PC-9 (cell line): Measurements from ENCODE around the gene YWHAQ. TPM values are rescaled to one million over a fixed set of nuclear protein-coding genes. Genes with fewer than 3 reads are reported as not detected.

Experiments
- BruUV-seq: library from RNA; stranded (reverse); fragments of 400-500 nt; replicated peaks from 2 replicates; lab custom pipeline; 2021; lab: Mats Ljungman, UMichigan
- CTCF ChIA-PET: fragments of 300-600 bp; sonication (Branson Sonifier 250); formaldehyde crosslinking; loops from one replicate; lab custom pipeline; 2022; ENCODE audit warnings: antibody characterized with exemption; lab: Charles Lee
- POLR2A ChIA-PET: fragments of 300-600 bp; sonication (Branson Sonifier 250); formaldehyde crosslinking; loops from one replicate; lab custom pipeline; 2022; ENCODE audit warnings: antibody characterized with exemption; ENCODE audit not compliant: unreplicated experiment; lab: Charles Lee
- DNase-seq, 2 experiments: peaks; one replicate each; pipeline versions ENCODE4 v3.0.0 to v3.0.0-alpha.2; 2015 to 2022; ENCODE audit warnings: mixed read lengths in 1 of 2
- H2AFZ ChIP-seq: fragments of 200-600 bp; sonication (generic); 2 replicates; pipeline ENCODE4 v1.8.1; 2017; ENCODE audit warnings: antibody characterized with exemption
- H3F3A ChIP-seq: fragments of 200-600 bp; sonication (generic); 2 replicates; pipeline ENCODE4 v1.8.1; 2017; ENCODE audit warnings: antibody characterized with exemption, mild to moderate bottlenecking, low read depth; ENCODE audit not compliant: insufficient read depth
- H3K27ac ChIP-seq: fragments of 200-600 bp; sonication (generic); 2 replicates; pipeline ENCODE4 v1.6.1; 2016; ENCODE audit warnings: mixed run types
- H3K27me3 ChIP-seq: fragments of 200-600 bp; sonication (generic); 2 replicates; pipeline ENCODE4 v1.6.1; 2016; ENCODE audit warnings: low read depth, mixed run types; ENCODE audit not compliant: insufficient read depth
- H3K36me3 ChIP-seq: fragments of 200-600 bp; sonication (generic); 2 replicates; pipeline ENCODE4 v1.6.1; 2016; ENCODE audit warnings: low read depth, mixed run types
- H3K4me1 ChIP-seq: fragments of 200-600 bp; sonication (generic); replicated peaks from 2 replicates; pipeline ENCODE4 v1.6.1; 2016; ENCODE audit warnings: mixed run types; ENCODE audit not compliant: insufficient read depth
- H3K4me2 ChIP-seq: fragments of 200-600 bp; sonication (generic); 2 replicates; pipeline ENCODE4 v1.6.1; 2017; ENCODE audit warnings: mixed run types
- H3K4me3 ChIP-seq: fragments of 200-600 bp; sonication (generic); 2 replicates; pipeline ENCODE4 v1.6.1; 2016; ENCODE audit warnings: mixed run types
- H3K79me2 ChIP-seq: fragments of 200-600 bp; sonication (generic); 2 replicates; pipeline ENCODE4 v1.6.1; 2017; ENCODE audit warnings: low read depth, mixed run types
- H3K9me2 ChIP-seq: fragments of 200-600 bp; sonication (generic); 2 replicates; pipeline ENCODE4 v1.8.1; 2017; ENCODE audit warnings: mild to moderate bottlenecking; ENCODE audit not compliant: insufficient read depth
- H3K9me3 ChIP-seq: fragments of 200-600 bp; sonication (generic); 2 replicates; pipeline ENCODE4 v1.8.1; 2016; ENCODE audit warnings: low read depth; ENCODE audit not compliant: insufficient read depth
- H4K20me1 ChIP-seq: fragments of 200-600 bp; sonication (generic); 2 replicates; pipeline ENCODE4 v1.8.1; 2017; ENCODE audit not compliant: insufficient read depth
- CTCF ChIP-seq: fragments of 200-600 bp; sonication (generic); conservative IDR thresholded peaks from 2 replicates; pipeline ENCODE4 v1.6.1; 2017; ENCODE audit warnings: mixed run types, antibody characterized with exemption, mild to moderate bottlenecking, moderate library complexity
- EZH2 ChIP-seq: fragments of 200-600 bp; sonication (generic); IDR thresholded peaks from 2 replicates; pipeline ENCODE4 v1.8.0; 2017; ENCODE audit warnings: antibody characterized with exemption, low read depth
- intact Hi-C: fragments of 100-400 bp; cut with micrococcal nuclease; formaldehyde crosslinking; loops from one replicate; pipeline ENCODE4 v1.10.0; 2022; ENCODE audit not compliant: unreplicated experiment
- total RNA-seq: library from RNA; stranded (reverse); gene quantifications from 2 replicates; pipeline ENCODE4 v1.2.3, GENCODE V29; 2021

Gene YWHAQ
- total RNA-seq, 1 experiment from 2014 or later, result 353 TPM

GRCh38 chr2:9573013-9573720, 57.6 kb downstream of the YWHAQ start:
- intact Hi-C loops, result no loop called here
- Histone ChIP-seq H3K9me2 (no peaks in the 10 kb centered on the region), H3F3A (peaks cover 47% of the 10 kb centered on the region), H3K36me3 (no peaks in the 10 kb centered on the region), H3K27me3 (no peaks in the 10 kb centered on the region), H3K27ac (peak overlapping the region; percentile 20), H2AFZ (no peak overlapping the region), H3K79me2 (no peaks in the 10 kb centered on the region), H4K20me1 (no peaks in the 10 kb centered on the region), H3K9me3 (no peaks in the 10 kb centered on the region), H3K4me1 (peaks cover 19% of the 10 kb centered on the region), H3K4me3 (no peak overlapping the region), H3K4me2 (0 out of 2 replicates have a peak overlapping the region, but pooled peaks have one; percentile 5)
- no peak for TF ChIP-seq EZH2
- TF ChIP-seq CTCF, result no peak
- peak in 1 of 2 experiments; percentile 46 for DNase-seq
- no TSS peak for BruUV-seq
- ChIA-PET CTCF (no interaction called here), POLR2A (interaction anchor here (0.5 kb wide), 1 partner anchor 342 kb away, joined by 3 read pairs; no protein-coding TSS in a partner anchor)

GRCh38 chr2:9570182-9571060, 60.4 kb downstream of the YWHAQ start:
- Histone ChIP-seq H3K36me3 (no peaks in the 10 kb centered on the region), H3K4me2 (no peak overlapping the region), H3K4me1 (peaks cover 31% of the 10 kb centered on the region), H3K79me2 (no peaks in the 10 kb centered on the region), H3K27ac (no peak overlapping the region), H3K27me3 (no peaks in the 10 kb centered on the region), H3K9me2 (no peaks in the 10 kb centered on the region), H3F3A (peaks cover 48% of the 10 kb centered on the region), H2AFZ (no peak overlapping the region), H3K4me3 (no peak overlapping the region), H3K9me3 (no peaks in the 10 kb centered on the region), H4K20me1 (no peaks in the 10 kb centered on the region)
- no peak for DNase-seq
- ChIA-PET CTCF (no interaction called here), POLR2A (interaction anchor here (0.6 kb wide), 1 partner anchor 975 kb away, joined by 4 read pairs; no protein-coding TSS in a partner anchor)
- no TSS peak for BruUV-seq
- TF ChIP-seq EZH2, result no peak
- no peak; the same call in 1 of the 2 replicates for TF ChIP-seq CTCF
- intact Hi-C loops, result no loop called here

- Histone ChIP-seq H3K4me1 (peaks cover 19% of the 10 kb centered on the region), H3K4me2 (peak overlapping the region; percentile 45), H3K27me3 (no peaks in the 10 kb centered on the region), H3F3A (peaks cover 20% of the 10 kb centered on the region), H3K4me3 (no peak overlapping the region), H3K27ac (peak overlapping the region; percentile 77), H3K79me2 (no peaks in the 10 kb centered on the region), H3K9me2 (no peaks in the 10 kb centered on the region), H3K9me3 (no peaks in the 10 kb centered on the region), H2AFZ (no peak overlapping the region), H3K36me3 (no peaks in the 10 kb centered on the region), H4K20me1 (no peaks in the 10 kb centered on the region)
- POLR2A ChIA-PET, result interaction anchor here (0.5 to 0.6 kb wide), 2 partner anchors 13 to 100 kb away, joined by 3 to 8 read pairs; no protein-coding TSS in a partner anchor
- BruUV-seq, result TSS peak; percentile 19
- intact Hi-C loops, result no loop called here
- CTCF ChIA-PET, result no interaction called here
- TF ChIP-seq EZH2, result no peak
- no peak for TF ChIP-seq CTCF
- DNase-seq, result peak; percentile 60 to 84
These were observed 65.2 kb downstream of the YWHAQ start for GRCh38 chr2:9565436-9566153.
